ENCODE data around the gene SARDH. TPM values are rescaled to one million over a fixed set of nuclear protein-coding genes. Genes with fewer than 3 reads are reported as not detected.

Gene SARDH
- total RNA-seq, 4 donors from 2014 or later: 0.10 to 0.29 TPM; not detected in 2

GRCh38 chr9:133738640-133739225 is 581 bp upstream of the SARDH start:
- TF ChIP-seq POLR2A (IDR thresholded peaks at IDR 0.05): no peak
- TF ChIP-seq CTCF (IDR thresholded peaks at IDR 0.05): no peak
- H3K4me3 ChIP-seq (ENCODE audit: low read depth, poor library complexity, severe bottlenecking): no peak overlapping the region
- 52 to 73% methylated on average over 9 to 13 of the region's 13 CpGs for WGBS, 2 donors
- intact Hi-C loops (cut with DNase I; ENCODE audit: low total_unique reads): no loop called here
- DNase-seq (ENCODE audit: low spot score in 2 of 2): peak in 1 of 2 donors; percentile 76

- 54 to 59% methylated on average over 15 of the region's 15 CpGs for WGBS, 2 donors
- no peak for TF ChIP-seq POLR2A (IDR thresholded peaks at IDR 0.05)
- no peak for TF ChIP-seq CTCF (IDR thresholded peaks at IDR 0.05)
Observed at GRCh38 chr9:133737071-133737773, 930 bp downstream of the SARDH start.

GRCh38 chr9:133735931-133736330 is 2.2 kb downstream of the SARDH start:
- intact Hi-C loops (cut with DNase I; ENCODE audit: low total_unique reads): no loop called here
- H3K4me3 ChIP-seq (ENCODE audit: low read depth, poor library complexity, severe bottlenecking): no peak overlapping the region
- no peak for TF ChIP-seq POLR2A (IDR thresholded peaks at IDR 0.05)
- no peak for TF ChIP-seq CTCF (IDR thresholded peaks at IDR 0.05)
- DNase-seq (ENCODE audit: low spot score in 2 of 2): peak in 1 of 2 donors; percentile 21
- WGBS, 2 donors: 70 to 80% methylated on average over 8 of the region's 8 CpGs

More at GRCh38 chr9:133737071-133737773, 930 bp downstream of the SARDH start:
- intact Hi-C loops (cut with DNase I; ENCODE audit: low total_unique reads): no loop called here
- H3K4me3 ChIP-seq (ENCODE audit: low read depth, poor library complexity, severe bottlenecking): no peak overlapping the region
- peak in 1 of 2 donors; percentile 80 for DNase-seq (ENCODE audit: low spot score in 2 of 2)

- WGBS, 2 donors: 69 to 76% methylated on average over 10 of the region's 10 CpGs
- peak in 1 of 2 donors; percentile 54 for DNase-seq (ENCODE audit: low spot score in 2 of 2)
- H3K4me3 ChIP-seq (ENCODE audit: low read depth, poor library complexity, severe bottlenecking): no peak overlapping the region
- TF ChIP-seq CTCF (IDR thresholded peaks at IDR 0.05) (no peak), POLR2A (IDR thresholded peaks at IDR 0.05) (no peak)
- intact Hi-C loops (cut with DNase I; ENCODE audit: low total_unique reads): no loop called here
Observed at GRCh38 chr9:133735415-133735775, 2.8 kb downstream of the SARDH start.

GRCh38 chr9:133734590-133735414 is 3.4 kb downstream of the SARDH start:
- no peak for TF ChIP-seq CTCF (IDR thresholded peaks at IDR 0.05)
- no peak for TF ChIP-seq POLR2A (IDR thresholded peaks at IDR 0.05)
- peak in 1 of 2 donors; percentile 83 for DNase-seq (ENCODE audit: low spot score in 2 of 2)
- H3K4me3 ChIP-seq (ENCODE audit: low read depth, poor library complexity, severe bottlenecking): no peak overlapping the region
- intact Hi-C loops (cut with DNase I; ENCODE audit: low total_unique reads): no loop called here
- WGBS, 2 donors: 61 to 69% methylated on average over 23 of the region's 23 CpGs
